ENCODE measurements around the gene ZMAT5.

- TF ChIP-seq CTCF (IDR thresholded peaks at IDR 0.05; ENCODE audit: insufficient read depth, low read length, poor library complexity, severe bottlenecking) (no peak), EZH2phosphoT487 (conservative IDR thresholded peaks at IDR 0.05; ENCODE audit: low read length) (no peak)
Measured at GRCh38 chr22:29755889-29756288, 10.9 kb downstream of the ZMAT5 start.

Data from SU-DHL-6 (cell line).